ENCODE data around the gene MCF2L. TPM values are rescaled to one million over a fixed set of nuclear protein-coding genes. Genes with fewer than 3 reads are reported as not detected.

Gene MCF2L
- total and polyA plus RNA-seq, 2 experiments from 2014 or later = 4.8 to 25.6 TPM

- TF ChIP-seq, protein P1, sequence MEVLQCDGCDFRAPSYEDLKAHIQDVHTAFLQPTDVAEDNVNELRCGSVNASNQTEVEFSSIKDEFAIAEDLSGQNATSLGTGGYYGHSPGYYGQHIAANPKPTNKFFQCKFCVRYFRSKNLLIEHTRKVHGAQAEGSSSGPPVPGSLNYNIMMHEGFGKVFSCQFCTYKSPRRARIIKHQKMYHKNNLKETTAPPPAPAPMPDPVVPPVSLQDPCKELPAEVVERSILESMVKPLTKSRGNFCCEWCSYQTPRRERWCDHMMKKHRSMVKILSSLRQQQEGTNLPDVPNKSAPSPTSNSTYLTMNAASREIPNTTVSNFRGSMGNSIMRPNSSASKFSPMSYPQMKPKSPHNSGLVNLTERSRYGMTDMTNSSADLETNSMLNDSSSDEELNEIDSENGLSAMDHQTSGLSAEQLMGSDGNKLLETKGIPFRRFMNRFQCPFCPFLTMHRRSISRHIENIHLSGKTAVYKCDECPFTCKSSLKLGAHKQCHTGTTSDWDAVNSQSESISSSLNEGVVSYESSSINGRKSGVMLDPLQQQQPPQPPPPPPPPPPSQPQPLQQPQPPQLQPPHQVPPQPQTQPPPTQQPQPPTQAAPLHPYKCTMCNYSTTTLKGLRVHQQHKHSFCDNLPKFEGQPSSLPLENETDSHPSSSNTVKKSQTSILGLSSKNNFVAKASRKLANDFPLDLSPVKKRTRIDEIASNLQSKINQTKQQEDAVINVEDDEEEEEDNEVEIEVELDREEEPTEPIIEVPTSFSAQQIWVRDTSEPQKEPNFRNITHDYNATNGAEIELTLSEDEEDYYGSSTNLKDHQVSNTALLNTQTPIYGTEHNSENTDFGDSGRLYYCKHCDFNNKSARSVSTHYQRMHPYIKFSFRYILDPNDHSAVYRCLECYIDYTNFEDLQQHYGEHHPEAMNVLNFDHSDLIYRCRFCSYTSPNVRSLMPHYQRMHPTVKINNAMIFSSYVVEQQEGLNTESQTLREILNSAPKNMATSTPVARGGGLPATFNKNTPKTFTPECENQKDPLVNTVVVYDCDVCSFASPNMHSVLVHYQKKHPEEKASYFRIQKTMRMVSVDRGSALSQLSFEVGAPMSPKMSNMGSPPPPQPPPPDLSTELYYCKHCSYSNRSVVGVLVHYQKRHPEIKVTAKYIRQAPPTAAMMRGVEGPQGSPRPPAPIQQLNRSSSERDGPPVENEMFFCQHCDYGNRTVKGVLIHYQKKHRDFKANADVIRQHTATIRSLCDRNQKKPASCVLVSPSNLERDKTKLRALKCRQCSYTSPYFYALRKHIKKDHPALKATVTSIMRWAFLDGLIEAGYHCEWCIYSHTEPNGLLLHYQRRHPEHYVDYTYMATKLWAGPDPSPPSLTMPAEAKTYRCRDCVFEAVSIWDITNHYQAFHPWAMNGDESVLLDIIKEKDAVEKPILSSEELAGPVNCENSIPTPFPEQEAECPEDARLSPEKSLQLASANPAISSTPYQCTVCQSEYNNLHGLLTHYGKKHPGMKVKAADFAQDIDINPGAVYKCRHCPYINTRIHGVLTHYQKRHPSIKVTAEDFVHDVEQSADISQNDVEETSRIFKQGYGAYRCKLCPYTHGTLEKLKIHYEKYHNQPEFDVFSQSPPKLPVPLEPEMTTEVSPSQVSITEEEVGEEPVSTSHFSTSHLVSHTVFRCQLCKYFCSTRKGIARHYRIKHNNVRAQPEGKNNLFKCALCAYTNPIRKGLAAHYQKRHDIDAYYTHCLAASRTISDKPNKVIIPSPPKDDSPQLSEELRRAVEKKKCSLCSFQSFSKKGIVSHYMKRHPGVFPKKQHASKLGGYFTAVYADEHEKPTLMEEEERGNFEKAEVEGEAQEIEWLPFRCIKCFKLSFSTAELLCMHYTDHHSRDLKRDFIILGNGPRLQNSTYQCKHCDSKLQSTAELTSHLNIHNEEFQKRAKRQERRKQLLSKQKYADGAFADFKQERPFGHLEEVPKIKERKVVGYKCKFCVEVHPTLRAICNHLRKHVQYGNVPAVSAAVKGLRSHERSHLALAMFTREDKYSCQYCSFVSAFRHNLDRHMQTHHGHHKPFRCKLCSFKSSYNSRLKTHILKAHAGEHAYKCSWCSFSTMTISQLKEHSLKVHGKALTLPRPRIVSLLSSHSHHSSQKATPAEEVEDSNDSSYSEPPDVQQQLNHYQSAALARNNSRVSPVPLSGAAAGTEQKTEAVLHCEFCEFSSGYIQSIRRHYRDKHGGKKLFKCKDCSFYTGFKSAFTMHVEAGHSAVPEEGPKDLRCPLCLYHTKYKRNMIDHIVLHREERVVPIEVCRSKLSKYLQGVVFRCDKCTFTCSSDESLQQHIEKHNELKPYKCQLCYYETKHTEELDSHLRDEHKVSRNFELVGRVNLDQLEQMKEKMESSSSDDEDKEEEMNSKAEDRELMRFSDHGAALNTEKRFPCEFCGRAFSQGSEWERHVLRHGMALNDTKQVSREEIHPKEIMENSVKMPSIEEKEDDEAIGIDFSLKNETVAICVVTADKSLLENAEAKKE (CRISPR knock-in tag; IDR thresholded peaks at IDR 0.05) = no peak
- no peak for TF ChIP-seq CREB1 (CRISPR knock-in tag; IDR thresholded peaks at IDR 0.05; ENCODE audit: low read depth)
Measured at GRCh38 chr13:112923962-112924361, 45.1 kb upstream of the MCF2L start (continued).

GRCh38 chr13:112924365-112924764 lies 44.6 kb upstream of the MCF2L start:
- no peaks in the 10 kb centered on the region for H3K79me2 ChIP-seq (replicated peaks; ENCODE audit: insufficient read depth)
- Mint-ChIP-seq H3K4me3 (no peak overlapping the region), H3K36me3 (ENCODE audit: low read depth) (peaks cover 12% of the 10 kb centered on the region), H3K4me1 (peaks cover 12% of the 10 kb centered on the region), H3K27me3 (ENCODE audit: insufficient read depth, low read depth, poor library complexity) (peaks cover 4% of the 10 kb centered on the region), H3K27ac (no peak overlapping the region), H3K9me3 (peaks cover 7% of the 10 kb centered on the region; the same call in 2 of the 3 replicates)
- H3K4me2 ChIP-seq = no peak overlapping the region
- peaks cover 4% of the 10 kb centered on the region; the same call in 1 of the 2 replicates for H3K4me1 ChIP-seq (ENCODE audit: insufficient read depth)
- H2AFZ ChIP-seq = no peak overlapping the region
- no peaks in the 10 kb centered on the region for H3K9me2 ChIP-seq (ENCODE audit: insufficient read depth)
- no peaks in the 10 kb centered on the region; the same call in 1 of the 2 replicates for H3K36me3 ChIP-seq (ENCODE audit: insufficient read depth)
- no peaks in the 10 kb centered on the region; the same call in 1 of the 2 replicates for H4K20me1 ChIP-seq (replicated peaks; ENCODE audit: insufficient read depth)
- no peak overlapping the region for H3K4me3 ChIP-seq
- no peaks in the 10 kb centered on the region for H3F3A ChIP-seq (replicated peaks; ENCODE audit: low read depth)
- no peak overlapping the region for H3K27ac ChIP-seq (ENCODE audit: low read depth)
- ATAC-seq (no peak), DNase-seq (ENCODE audit: low spot score) (no peak)
- no peaks in the 10 kb centered on the region for H3K27me3 ChIP-seq (ENCODE audit: insufficient read depth)
- TF ChIP-seq CREB1 (CRISPR knock-in tag; IDR thresholded peaks at IDR 0.05; ENCODE audit: low read depth) = no peak
- TF ChIP-seq, protein P1 (CRISPR knock-in tag; IDR thresholded peaks at IDR 0.05) = no peak
- TF ChIP-seq STAT1 (IDR thresholded peaks at IDR 0.05; ENCODE audit: unreplicated experiment) = no peak
- no peak for TF ChIP-seq EZH2 (IDR thresholded peaks at IDR 0.05; ENCODE audit: low read depth, unreplicated experiment)
- TF ChIP-seq POLR2AphosphoS5 (IDR thresholded peaks at IDR 0.05; ENCODE audit: low read depth) = no peak
- no peak for TF ChIP-seq CTCF (conservative IDR thresholded peaks at IDR 0.05; ENCODE audit: low read depth in 2 of 2)
